Coronary artery (tissue), 2 donors: Measurements from ENCODE around the gene ZNF836.
A peak's percentile ranks its signal among the peaks of the same experiment; 100 is the strongest.

Experiments
- DNase-seq: peaks from one replicate; pipeline ENCODE4 v3.0.0-alpha.2; 2017; ENCODE audit warnings: low spot score
- H3K27ac ChIP-seq, 2 donors: fragments of 200-600 bp; sonication (generic); one replicate each; pipeline ENCODE4 v1.5.1; 2016 to 2019
- H3K4me3 ChIP-seq: fragments of 200-600 bp; sonication (generic); 2 replicates; pipeline ENCODE4 v1.5.1; 2016; ENCODE audit warnings: mild to moderate bottlenecking, moderate library complexity
- CTCF ChIP-seq: fragments of 200-600 bp; sonication (generic); IDR thresholded peaks from one replicate; pipeline ENCODE4 v1.5.1; 2019; ENCODE audit warnings: antibody characterized with exemption

Gene ZNF836

DNA sequence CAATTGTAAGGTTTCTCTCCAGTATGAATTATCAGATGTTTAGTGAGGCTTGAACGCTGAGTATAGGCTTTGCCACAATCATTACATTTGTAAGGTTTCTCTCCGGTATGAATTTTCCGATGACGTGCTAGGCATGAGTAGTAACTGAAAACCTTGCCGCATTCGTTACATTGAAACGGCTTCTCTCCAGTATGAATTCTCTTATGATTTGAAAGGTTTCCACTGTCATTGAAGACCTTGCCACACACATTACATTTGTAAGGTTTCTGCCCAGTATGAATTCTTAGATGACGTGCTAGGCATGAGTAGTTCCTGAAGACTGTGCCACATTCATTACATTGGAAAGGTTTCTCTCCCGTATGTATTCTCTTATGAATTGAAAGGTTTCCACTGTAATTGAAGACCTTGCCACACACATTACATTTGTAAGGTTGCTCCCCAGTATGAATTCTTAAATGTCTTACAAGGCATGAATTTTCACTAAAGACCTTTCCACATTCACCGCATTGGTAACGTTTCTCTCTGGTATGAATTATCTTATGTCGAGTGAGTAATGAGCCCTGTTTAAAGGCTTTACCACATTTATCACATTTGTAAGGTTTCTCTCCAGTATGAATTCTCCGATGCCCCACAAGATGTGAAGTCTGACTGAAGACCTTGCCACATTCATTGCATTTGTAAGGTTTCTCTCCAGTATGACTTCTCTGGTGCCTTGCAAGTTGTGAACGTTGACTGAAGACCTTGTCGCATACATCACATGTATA lies 15.6 kb downstream of the ZNF836 start:
- no peak for TF ChIP-seq CTCF
- Histone ChIP-seq H3K27ac (no peak overlapping the region), H3K4me3 (no peak overlapping the region)
- DNase-seq = no peak

GRCh38 chr19:52148256-52148655 lies 23.2 kb downstream of the ZNF836 start:
- H3K27ac ChIP-seq = no peak overlapping the region
- no peak overlapping the region for H3K4me3 ChIP-seq
- no peak for TF ChIP-seq CTCF
- no peak for DNase-seq

GRCh38 chr19:52142001-52142595 lies 29.3 kb downstream of the ZNF836 start:
- Histone ChIP-seq H3K27ac (no peak overlapping the region), H3K4me3 (no peak overlapping the region)
- no peak for TF ChIP-seq CTCF
- no peak for DNase-seq

- Histone ChIP-seq H3K27ac (no peak overlapping the region), H3K4me3 (no peak overlapping the region)
- TF ChIP-seq CTCF = no peak
- DNase-seq = no peak
Measured at GRCh38 chr19:52141203-52141602, 30.2 kb downstream of the ZNF836 start.

- peak overlapping the region; percentile 82 to 89 for H3K27ac ChIP-seq
- no peak for DNase-seq
- TF ChIP-seq CTCF = no peak
- H3K4me3 ChIP-seq = peak overlapping the region; percentile 71
Measured at GRCh38 chr19:52140032-52140710, 31.2 kb downstream of the ZNF836 start.

DNA sequence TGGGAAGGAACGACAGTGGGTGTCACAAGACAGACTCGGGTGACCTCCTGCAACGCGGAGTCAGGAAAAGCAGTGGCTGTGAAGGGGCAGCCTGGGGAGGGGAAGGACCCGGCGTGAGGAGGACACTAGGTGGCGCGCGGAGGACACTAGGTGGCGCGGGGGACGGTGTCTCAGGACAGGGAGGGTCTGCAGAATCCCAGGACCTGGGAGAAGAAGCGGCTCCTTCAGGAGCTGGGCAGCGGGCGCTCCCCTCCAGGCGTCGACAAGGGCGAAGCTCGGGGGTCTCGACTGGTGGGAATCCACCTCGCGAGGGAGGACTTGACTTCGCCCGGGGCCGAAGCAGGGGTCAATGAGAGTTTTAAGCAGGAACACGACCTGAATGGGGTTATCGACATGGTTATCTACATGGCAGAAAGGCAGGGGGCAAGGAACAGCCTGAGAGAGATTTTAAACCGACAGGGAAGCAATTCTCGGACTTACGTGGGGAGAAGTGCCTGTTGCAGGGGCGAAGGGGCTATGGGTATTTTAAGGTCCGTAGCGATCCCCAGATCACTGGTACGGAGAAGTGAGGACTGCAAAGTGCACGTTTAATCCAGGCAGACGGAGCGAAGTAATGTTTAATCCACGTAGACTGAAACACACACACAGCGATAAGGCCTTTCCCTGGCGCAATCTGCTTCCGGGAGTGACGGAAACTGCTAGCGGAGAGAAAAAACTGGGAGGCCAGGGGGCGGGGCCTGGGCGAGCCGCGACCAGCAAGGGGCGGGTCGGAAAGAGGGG lies 32.0 kb downstream of the ZNF836 start, which contains the start of gene ZNF616:
ZNF616 (minus strand) TSS at position 687 of the 780 bp plus-strand sequence. CDS start 9,426 bp downstream, outside the sequence.
- peak within 1 kb of the TSS; percentile 71 for H3K4me3 ChIP-seq
- H3K27ac ChIP-seq = peak within 1 kb of the TSS; percentile 82 to 89
- TF ChIP-seq CTCF = peak; percentile 69
- DNase-seq = peak; percentile 97
